HepG2 (cell line): ENCODE measurements around the gene ARHGEF12. TPM values are rescaled to one million over a fixed set of nuclear protein-coding genes. Genes with fewer than 3 reads are reported as not detected.

Experiments
- ARNT ChIP-seq: fragments of 450-650 bp; IDR thresholded peaks from 2 replicates; pipeline ENCODE4 v1.6.1; 2017
- JUND ChIP-seq: sonication (generic); formaldehyde crosslinking; IDR thresholded peaks from 2 replicates; pipeline ENCODE4 v1.8.0; 2022; ENCODE audit warnings: mild to moderate bottlenecking, missing genetic modification reagents
- MED1 ChIP-seq: sonication (generic); formaldehyde crosslinking; IDR thresholded peaks from 2 replicates; pipeline ENCODE4 v1.4.0; 2020; ENCODE audit warnings: missing genetic modification reagents
- NCOA5 ChIP-seq: sonication (generic); formaldehyde crosslinking; IDR thresholded peaks from 2 replicates; pipeline ENCODE4 v1.4.0; 2020; ENCODE audit warnings: missing genetic modification reagents
- NFE2L1 ChIP-seq: sonication (generic); formaldehyde crosslinking; IDR thresholded peaks from 2 replicates; pipeline ENCODE4 v1.4.0; 2020; ENCODE audit warnings: missing genetic modification reagents, mild to moderate bottlenecking, borderline replicate concordance
- PHF21A ChIP-seq: sonication (generic); formaldehyde crosslinking; IDR thresholded peaks from 2 replicates; pipeline ENCODE4 v1.5.0; 2020; ENCODE audit warnings: mild to moderate bottlenecking, missing genetic modification reagents
- POLR2AphosphoS5 ChIP-seq: IDR thresholded peaks from 2 replicates; pipeline ENCODE4 v1.6.1; 2012; ENCODE audit warnings: low read depth, low read length
- SAP130 ChIP-seq: IDR thresholded peaks from 2 replicates; pipeline ENCODE4 v1.6.1; 2016; ENCODE audit warnings: low read depth
- SATB2 ChIP-seq: sonication (generic); formaldehyde crosslinking; IDR thresholded peaks from 2 replicates; pipeline ENCODE4 v1.5.0; 2020; ENCODE audit warnings: missing genetic modification reagents
- SCMH1 ChIP-seq: sonication (generic); formaldehyde crosslinking; IDR thresholded peaks from 2 replicates; pipeline ENCODE4 v1.9.0; 2021; ENCODE audit warnings: missing genetic modification reagents, mild to moderate bottlenecking, borderline replicate concordance
- TEAD3 ChIP-seq: optimal IDR thresholded peaks from 2 replicates; pipeline ENCODE3; 2016; ENCODE audit warnings: borderline replicate concordance
- ZBTB7B ChIP-seq: sonication (generic); formaldehyde crosslinking; IDR thresholded peaks from 2 replicates; pipeline ENCODE4 v1.4.0; 2020; ENCODE audit warnings: missing genetic modification reagents
- ZFP37 ChIP-seq: sonication (generic); formaldehyde crosslinking; IDR thresholded peaks from 2 replicates; pipeline ENCODE4 v1.4.0; 2020; ENCODE audit warnings: missing genetic modification reagents, borderline replicate concordance
- ZNF607 ChIP-seq: sonication (generic); formaldehyde crosslinking; IDR thresholded peaks from 2 replicates; pipeline ENCODE4 v1.5.1; 2020; ENCODE audit warnings: missing genetic modification reagents, mild to moderate bottlenecking, borderline replicate concordance
- ZNF616 ChIP-seq: sonication (generic); formaldehyde crosslinking; IDR thresholded peaks from 2 replicates; pipeline ENCODE4 v1.5.0; 2020; ENCODE audit warnings: low read depth, mild to moderate bottlenecking, missing genetic modification reagents
- ZNF776 ChIP-seq: sonication (generic); formaldehyde crosslinking; IDR thresholded peaks from 2 replicates; pipeline ENCODE4 v1.4.0; 2020; ENCODE audit warnings: mild to moderate bottlenecking, missing genetic modification reagents
- polyA plus RNA-seq, 8 experiments: library from polyadenylated mRNA; depleted of rRNA in 3 of 8; stranded (reverse) in 7 of 8; unstranded in 1 of 8; fragments of >200 nt; fragmentation: Illumina TruSeq in 4 of 8; extraction: Trizol in 4 of 8; gene quantifications; 2 replicates each; pipeline versions ENCODE4 v1.2.1 to v1.2.3, GENCODE V29; 2011 to 2016; ENCODE audit warnings: low read depth in 4 of 8, missing spikeins in 1 of 8, mixed read lengths in 1 of 8; ENCODE audit not compliant: insufficient read depth in 1 of 8
- total RNA-seq, 5 experiments: library from RNA; depleted of rRNA; stranded (reverse); fragments of >200 nt; fragmentation: Illumina TruSeq; extraction: Trizol; gene quantifications; 2 replicates each; pipeline ENCODE4 v1.2.3, GENCODE V29; 2016; ENCODE audit warnings: low read depth in 1 of 5
- TF ChIP-seq, protein P1 (sequence below): sonication (generic); formaldehyde crosslinking; IDR thresholded peaks from 2 replicates; pipeline ENCODE4 v1.8.0; 2022; ENCODE audit warnings: missing genetic modification reagents, mild to moderate bottlenecking, inconsistent platforms, borderline replicate concordance
- TF ChIP-seq, protein P2 (sequence below): sonication (generic); formaldehyde crosslinking; IDR thresholded peaks from 2 replicates; pipeline ENCODE4 v1.4.0; 2020; ENCODE audit warnings: mild to moderate bottlenecking, low read depth, missing genetic modification reagents
- TF ChIP-seq, protein P3 (sequence below): sonication (generic); formaldehyde crosslinking; IDR thresholded peaks from 2 replicates; pipeline ENCODE4 v1.5.1; 2020; ENCODE audit warnings: mild to moderate bottlenecking, missing genetic modification reagents, moderate library complexity
- TF ChIP-seq, protein P4 (sequence below): sonication (generic); formaldehyde crosslinking; IDR thresholded peaks from 2 replicates; pipeline ENCODE4 v1.5.1; 2020; ENCODE audit warnings: mild to moderate bottlenecking, missing genetic modification reagents
- TF ChIP-seq, protein P5 (sequence below): sonication (generic); formaldehyde crosslinking; IDR thresholded peaks from 2 replicates; pipeline ENCODE4 v1.8.0; 2022; ENCODE audit warnings: mild to moderate bottlenecking, missing genetic modification reagents

Gene ARHGEF12
- total and polyA plus RNA-seq, 2 of the 13 experiments (the other 11 are each of a cell fraction or from before 2014, with no cell fraction given), result 17.9 to 54.4 TPM

DNA sequence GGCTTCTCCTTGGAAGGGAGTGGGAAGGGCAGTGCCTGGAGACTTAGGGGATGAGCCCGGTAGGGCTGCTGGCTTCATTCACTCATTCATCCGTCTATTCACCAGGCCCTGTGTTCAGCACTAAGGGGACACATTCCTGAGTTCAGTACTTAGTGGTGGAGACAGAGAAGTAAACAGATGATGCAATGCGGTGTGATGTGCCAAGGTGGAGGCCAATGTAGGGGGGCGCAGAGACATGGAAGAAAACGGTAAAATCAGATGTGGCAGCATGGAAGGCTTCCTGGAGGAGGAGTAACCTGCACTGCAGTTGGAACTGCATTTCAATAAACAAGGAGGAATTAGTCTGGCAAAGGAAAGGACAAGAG lies 196.6 kb downstream of the ARHGEF12 start (continued):
- TF ChIP-seq, protein P1, sequence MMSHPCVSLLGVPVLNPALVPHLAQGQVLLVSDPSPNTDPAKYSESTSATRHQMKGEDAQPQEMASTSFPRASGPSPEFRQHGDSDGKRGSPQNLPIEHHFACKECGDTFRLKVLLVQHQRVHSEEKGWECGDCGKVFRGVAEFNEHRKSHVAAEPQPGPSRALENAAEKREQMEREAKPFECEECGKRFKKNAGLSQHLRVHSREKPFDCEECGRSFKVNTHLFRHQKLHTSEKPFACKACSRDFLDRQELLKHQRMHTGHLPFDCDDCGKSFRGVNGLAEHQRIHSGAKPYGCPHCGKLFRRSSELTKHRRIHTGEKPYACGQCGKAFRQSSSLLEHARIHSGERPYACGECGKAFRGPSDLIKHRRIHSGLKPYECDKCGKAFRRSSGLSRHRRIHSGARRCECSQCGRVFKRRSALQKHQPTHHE (CRISPR knock-in tag), result no peak
- TF ChIP-seq ZNF776 (CRISPR knock-in tag) (no peak), NCOA5 (CRISPR knock-in tag) (no peak), TEAD3 (CRISPR knock-in tag) (peak; percentile 82), JUND (CRISPR knock-in tag) (no peak), SAP130 (no peak), ZFP37 (CRISPR knock-in tag) (no peak), ARNT (no peak), ZNF607 (CRISPR knock-in tag) (no peak), ZBTB7B (CRISPR knock-in tag) (0 out of 2 replicates have a peak, but pooled peaks have one; percentile 37), MED1 (CRISPR knock-in tag) (no peak), POLR2AphosphoS5 (no peak), SATB2 (no peak), SCMH1 (CRISPR knock-in tag) (no peak), ZNF616 (no peak), PHF21A (CRISPR knock-in tag) (no peak), NFE2L1 (CRISPR knock-in tag) (no peak)
- TF ChIP-seq, protein P2, sequence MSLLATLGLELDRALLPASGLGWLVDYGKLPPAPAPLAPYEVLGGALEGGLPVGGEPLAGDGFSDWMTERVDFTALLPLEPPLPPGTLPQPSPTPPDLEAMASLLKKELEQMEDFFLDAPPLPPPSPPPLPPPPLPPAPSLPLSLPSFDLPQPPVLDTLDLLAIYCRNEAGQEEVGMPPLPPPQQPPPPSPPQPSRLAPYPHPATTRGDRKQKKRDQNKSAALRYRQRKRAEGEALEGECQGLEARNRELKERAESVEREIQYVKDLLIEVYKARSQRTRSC (CRISPR knock-in tag), result no peak
- TF ChIP-seq, protein P3, sequence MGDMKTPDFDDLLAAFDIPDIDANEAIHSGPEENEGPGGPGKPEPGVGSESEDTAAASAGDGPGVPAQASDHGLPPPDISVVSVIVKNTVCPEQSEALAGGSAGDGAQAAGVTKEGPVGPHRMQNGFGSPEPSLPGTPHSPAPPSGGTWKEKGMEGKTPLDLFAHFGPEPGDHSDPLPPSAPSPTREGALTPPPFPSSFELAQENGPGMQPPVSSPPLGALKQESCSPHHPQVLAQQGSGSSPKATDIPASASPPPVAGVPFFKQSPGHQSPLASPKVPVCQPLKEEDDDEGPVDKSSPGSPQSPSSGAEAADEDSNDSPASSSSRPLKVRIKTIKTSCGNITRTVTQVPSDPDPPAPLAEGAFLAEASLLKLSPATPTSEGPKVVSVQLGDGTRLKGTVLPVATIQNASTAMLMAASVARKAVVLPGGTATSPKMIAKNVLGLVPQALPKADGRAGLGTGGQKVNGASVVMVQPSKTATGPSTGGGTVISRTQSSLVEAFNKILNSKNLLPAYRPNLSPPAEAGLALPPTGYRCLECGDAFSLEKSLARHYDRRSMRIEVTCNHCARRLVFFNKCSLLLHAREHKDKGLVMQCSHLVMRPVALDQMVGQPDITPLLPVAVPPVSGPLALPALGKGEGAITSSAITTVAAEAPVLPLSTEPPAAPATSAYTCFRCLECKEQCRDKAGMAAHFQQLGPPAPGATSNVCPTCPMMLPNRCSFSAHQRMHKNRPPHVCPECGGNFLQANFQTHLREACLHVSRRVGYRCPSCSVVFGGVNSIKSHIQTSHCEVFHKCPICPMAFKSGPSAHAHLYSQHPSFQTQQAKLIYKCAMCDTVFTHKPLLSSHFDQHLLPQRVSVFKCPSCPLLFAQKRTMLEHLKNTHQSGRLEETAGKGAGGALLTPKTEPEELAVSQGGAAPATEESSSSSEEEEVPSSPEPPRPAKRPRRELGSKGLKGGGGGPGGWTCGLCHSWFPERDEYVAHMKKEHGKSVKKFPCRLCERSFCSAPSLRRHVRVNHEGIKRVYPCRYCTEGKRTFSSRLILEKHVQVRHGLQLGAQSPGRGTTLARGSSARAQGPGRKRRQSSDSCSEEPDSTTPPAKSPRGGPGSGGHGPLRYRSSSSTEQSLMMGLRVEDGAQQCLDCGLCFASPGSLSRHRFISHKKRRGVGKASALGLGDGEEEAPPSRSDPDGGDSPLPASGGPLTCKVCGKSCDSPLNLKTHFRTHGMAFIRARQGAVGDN, result no peak
- TF ChIP-seq, protein P4, sequence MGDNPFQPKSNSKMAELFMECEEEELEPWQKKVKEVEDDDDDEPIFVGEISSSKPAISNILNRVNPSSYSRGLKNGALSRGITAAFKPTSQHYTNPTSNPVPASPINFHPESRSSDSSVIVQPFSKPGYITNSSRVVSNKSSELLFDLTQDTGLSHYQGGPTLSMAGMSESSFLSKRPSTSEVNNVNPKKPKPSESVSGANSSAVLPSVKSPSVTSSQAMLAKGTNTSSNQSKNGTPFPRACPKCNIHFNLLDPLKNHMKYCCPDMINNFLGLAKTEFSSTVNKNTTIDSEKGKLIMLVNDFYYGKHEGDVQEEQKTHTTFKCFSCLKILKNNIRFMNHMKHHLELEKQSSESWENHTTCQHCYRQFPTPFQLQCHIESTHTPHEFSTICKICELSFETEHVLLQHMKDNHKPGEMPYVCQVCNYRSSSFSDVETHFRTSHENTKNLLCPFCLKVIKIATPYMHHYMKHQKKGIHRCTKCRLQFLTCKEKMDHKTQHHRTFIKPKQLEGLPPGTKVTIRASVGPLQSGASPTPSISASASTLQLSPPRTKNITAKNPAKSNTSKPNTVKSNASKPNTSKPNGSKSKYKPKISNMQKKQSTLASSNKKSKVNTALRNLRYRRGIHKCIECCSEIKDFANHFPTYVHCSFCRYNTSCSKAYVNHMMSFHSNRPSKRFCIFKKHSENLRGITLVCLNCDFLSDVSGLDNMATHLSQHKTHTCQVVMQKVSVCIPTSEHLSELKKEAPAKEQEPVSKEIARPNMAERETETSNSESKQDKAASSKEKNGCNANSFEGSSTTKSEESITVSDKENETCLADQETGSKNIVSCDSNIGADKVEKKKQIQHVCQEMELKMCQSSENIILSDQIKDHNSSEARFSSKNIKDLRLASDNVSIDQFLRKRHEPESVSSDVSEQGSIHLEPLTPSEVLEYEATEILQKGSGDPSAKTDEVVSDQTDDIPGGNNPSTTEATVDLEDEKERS, result no peak
- TF ChIP-seq, protein P5, sequence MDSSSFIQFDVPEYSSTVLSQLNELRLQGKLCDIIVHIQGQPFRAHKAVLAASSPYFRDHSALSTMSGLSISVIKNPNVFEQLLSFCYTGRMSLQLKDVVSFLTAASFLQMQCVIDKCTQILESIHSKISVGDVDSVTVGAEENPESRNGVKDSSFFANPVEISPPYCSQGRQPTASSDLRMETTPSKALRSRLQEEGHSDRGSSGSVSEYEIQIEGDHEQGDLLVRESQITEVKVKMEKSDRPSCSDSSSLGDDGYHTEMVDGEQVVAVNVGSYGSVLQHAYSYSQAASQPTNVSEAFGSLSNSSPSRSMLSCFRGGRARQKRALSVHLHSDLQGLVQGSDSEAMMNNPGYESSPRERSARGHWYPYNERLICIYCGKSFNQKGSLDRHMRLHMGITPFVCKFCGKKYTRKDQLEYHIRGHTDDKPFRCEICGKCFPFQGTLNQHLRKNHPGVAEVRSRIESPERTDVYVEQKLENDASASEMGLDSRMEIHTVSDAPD (CRISPR knock-in tag), result no peak
